GM19099 (cell line): ENCODE measurements around the gene TMEM132D.

Source experiments
- POLR2A ChIP-seq: IDR thresholded peaks from 3 replicates; pipeline ENCODE4 v1.6.1; 2011; ENCODE audit warnings: low read depth; ENCODE audit not compliant: insufficient read length; ENCODE audit errors: extremely low read depth

The TMEM132D gene

DNA sequence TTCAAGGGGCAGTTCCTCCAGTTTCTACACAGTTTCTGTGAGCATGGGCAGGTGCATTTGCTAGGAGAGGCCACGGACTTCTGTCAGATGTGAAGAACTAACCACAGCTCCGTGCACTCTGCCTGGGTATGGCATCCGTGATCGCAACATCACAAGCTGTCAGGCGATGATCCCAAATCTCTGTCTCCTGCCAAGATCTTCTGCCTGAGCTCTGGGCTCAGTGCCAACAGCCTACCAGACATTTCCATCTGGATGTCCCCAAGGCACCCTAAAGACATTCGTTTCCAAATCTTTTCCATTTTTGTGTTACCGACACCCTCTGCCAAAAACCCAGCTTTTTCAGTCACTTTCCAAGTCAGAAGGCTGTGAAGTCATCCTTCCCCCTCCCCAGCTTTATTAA is 758.4 kb downstream of the TMEM132D start:
- TF ChIP-seq POLR2A: no peak

DNA sequence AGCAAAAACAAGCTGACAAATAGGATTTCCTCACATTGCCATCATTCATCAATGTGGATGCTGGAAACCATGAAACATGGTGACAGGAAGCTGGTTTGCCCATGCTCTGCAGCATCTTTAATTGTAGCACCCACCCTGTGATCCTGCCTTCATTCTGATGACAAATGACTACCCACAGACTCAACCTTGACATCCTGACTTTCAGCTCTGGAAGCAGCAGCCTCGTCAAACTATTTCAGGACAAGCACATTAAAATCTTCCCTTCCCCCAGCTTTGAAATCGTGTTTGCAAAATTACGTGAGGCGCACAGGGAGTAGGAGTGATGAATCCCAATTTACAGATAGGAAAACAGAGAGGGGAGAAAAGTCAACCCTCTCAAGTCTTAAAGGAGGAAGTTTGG is 765.0 kb downstream of the TMEM132D start:
- no peak for TF ChIP-seq POLR2A

- TF ChIP-seq POLR2A: no peak
Observed at GRCh38 chr12:129136694-129137325, 767.0 kb downstream of the TMEM132D start.

DNA sequence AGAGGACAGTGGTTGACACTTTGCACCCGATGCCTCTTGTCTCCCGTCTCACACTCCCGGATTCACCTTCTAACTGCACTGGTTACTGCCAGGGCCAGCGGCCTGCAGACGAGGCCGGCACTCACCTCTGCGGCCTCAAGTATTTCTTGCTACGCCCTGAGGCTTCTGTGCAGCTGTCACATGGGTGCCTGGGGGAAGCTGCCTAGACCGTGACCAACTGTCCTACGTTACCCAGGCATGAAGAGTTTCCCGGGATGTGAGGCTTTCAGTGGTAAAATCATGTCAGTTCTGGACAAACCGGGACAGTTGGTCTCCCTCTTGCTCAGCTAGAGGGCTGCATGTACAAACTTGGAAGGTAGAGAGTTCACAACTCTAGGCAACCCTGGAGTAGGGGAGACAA is 776.1 kb downstream of the TMEM132D start:
- TF ChIP-seq POLR2A: no peak

GRCh38 chr12:129127211-129127610 is 776.6 kb downstream of the TMEM132D start:
- no peak for TF ChIP-seq POLR2A

DNA sequence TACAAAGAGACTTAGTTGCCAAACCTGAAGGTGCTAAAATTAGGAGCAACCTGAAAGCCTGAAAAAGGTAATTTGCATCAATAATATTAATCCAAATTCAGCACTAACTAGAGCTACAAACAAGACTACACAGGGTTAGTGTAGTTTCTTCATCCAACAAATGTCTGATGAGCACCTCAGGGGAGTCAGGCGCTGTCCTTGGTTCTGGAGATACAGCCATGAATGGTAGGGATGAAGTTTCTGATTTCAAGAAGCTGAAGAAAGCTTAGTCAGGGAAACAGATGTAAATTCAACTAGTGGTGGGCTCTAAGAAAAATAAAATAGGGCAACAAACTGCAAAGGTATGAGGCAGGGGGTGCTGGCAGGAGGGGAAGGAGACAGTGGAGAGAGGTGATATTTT is 784.3 kb downstream of the TMEM132D start:
- no peak for TF ChIP-seq POLR2A

- no peak for TF ChIP-seq POLR2A
Observed at GRCh38 chr12:129115558-129115957, 788.3 kb downstream of the TMEM132D start.

DNA sequence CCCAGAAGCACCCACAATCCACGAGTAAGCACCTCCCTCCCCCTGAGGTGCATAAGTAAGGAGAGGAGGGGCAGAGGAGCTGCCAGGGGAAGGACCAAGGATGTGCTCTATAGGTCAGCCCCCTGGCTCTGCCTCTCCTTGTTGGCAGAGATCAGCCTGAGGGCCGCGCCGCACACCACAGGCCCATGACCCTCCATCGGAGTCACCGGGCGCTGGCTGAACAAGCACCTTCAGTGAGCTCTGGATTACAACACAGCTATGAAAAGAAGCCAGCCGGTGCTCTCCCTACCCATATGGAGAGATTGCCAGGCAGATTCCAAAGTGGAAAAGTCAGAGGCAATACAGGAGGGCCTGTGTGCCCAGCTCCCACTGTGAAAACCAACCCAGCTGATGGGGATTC is 793.2 kb downstream of the TMEM132D start:
- no peak for TF ChIP-seq POLR2A

DNA sequence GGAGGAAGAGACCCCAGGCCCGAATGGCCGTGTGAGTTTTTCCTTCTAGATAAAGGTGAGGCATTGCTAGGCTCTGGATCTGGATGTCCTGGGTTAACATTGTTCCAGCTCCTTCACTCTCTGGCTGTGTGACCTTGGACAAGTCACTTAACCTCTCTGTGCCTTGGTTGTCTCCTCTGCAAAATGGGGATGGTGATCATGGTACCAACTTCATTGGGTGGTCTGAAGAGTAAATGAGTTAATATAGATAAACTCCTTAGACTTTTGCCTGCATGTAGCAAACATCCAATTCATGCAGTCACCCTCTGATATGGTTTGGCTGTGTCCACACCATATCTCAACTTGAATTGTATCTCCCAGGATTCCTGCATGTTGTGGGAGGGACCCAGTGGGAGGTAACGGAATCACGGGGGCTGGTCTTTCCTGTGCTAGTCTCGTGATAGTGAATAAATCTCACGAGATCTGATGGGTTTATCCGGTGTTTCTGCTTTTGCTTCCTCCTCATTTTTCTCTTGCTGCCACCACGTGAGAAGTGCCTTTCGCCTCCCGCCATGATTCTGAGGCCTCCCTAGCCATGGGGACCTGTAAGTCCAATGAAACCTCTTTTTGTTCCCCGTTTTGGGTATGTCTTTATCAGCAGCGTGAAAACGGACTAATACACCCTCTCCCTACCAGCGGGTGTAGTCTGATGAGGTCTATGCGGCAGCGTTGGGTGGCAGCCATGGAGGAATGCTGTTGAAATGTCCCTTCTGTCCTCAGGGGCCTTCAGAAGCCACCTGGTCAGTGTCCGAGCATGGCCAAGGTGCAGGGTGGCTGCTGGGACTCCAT is 794.4 kb downstream of the TMEM132D start:
- no peak for TF ChIP-seq POLR2A

- no peak for TF ChIP-seq POLR2A
Observed at GRCh38 chr12:129106772-129107171, 797.1 kb downstream of the TMEM132D start.

GRCh38 chr12:129103231-129103630 is 800.6 kb downstream of the TMEM132D start:
- TF ChIP-seq POLR2A: no peak

GRCh38 chr12:129102233-129102632 is 801.6 kb downstream of the TMEM132D start:
- no peak for TF ChIP-seq POLR2A

- no peak for TF ChIP-seq POLR2A
Observed at GRCh38 chr12:129101816-129102215, 802.0 kb downstream of the TMEM132D start.

DNA sequence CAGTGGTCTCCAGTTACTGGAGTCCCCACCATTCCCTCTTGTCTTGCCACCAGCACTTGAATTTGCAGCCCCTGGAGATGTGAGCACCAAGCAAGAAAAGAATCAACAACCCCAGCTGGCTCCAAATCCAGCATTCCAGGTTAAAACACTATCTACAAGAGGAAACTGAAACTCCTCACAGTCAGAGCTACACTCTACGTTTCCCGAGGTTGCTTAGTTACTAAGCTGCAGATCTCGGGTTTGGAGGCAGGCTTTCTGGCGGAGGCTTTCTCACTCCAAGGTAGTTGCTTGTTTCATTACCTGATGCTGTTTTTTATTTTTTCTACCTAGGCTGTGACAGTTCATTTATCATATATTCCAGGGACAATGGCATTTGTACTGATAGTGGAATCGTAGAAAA is 802.4 kb downstream of the TMEM132D start:
- TF ChIP-seq POLR2A: no peak

DNA sequence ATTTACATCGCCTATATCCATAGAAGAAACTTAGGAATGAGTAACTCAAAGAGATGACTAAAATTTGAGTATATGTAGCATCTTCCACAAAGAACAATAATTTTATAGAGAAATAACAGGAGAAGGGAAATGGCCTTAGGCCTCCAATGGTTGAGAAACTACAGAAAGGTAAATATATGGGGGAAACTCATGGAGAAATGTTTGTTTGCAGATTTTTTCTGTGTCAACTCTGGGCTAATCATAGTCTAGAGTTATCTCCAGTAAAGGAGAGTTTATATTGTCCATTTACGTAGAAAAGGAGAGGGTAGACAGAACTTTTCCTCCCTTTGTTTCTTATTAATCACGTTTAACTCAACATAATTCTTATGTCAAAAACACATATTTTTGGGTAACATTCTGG is 806.4 kb downstream of the TMEM132D start:
- no peak for TF ChIP-seq POLR2A

GRCh38 chr12:129096968-129097367 is 806.9 kb downstream of the TMEM132D start:
- TF ChIP-seq POLR2A: no peak
